OCI-LY1 (cell line): ENCODE measurements around the gene NAGLU.

Experiments
- CTCF ChIP-seq: fragments of 200-600 bp; sonication (generic), shearing (Covaris generic); IDR thresholded peaks from 2 replicates; pipeline ENCODE4 v1.5.1; 2017; ENCODE audit warnings: mild to moderate bottlenecking, antibody characterized with exemption, low read length, moderate library complexity, mixed read lengths
- EZH2 ChIP-seq: fragments of 200-600 bp; sonication (generic), shearing (Covaris generic); IDR thresholded peaks from 2 replicates; pipeline ENCODE4 v1.8.0; 2017; ENCODE audit warnings: borderline replicate concordance, mixed run types, mild to moderate bottlenecking, antibody characterized with exemption, low read length, moderate library complexity, mixed read lengths

GRCh38 chr17:42519546-42520491 is 16.2 kb upstream of the NAGLU start:
- no peak for TF ChIP-seq CTCF
- no peak for TF ChIP-seq EZH2
